ENCODE data around the gene SLC25A27.
"Not testable (repeated sequence)": the region's sequence is repeated elsewhere in the genome, so short reads cannot be mapped to it uniquely, and the experiment has no call there.

Gene SLC25A27, protein sequence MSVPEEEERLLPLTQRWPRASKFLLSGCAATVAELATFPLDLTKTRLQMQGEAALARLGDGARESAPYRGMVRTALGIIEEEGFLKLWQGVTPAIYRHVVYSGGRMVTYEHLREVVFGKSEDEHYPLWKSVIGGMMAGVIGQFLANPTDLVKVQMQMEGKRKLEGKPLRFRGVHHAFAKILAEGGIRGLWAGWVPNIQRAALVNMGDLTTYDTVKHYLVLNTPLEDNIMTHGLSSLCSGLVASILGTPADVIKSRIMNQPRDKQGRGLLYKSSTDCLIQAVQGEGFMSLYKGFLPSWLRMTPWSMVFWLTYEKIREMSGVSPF

DNA sequence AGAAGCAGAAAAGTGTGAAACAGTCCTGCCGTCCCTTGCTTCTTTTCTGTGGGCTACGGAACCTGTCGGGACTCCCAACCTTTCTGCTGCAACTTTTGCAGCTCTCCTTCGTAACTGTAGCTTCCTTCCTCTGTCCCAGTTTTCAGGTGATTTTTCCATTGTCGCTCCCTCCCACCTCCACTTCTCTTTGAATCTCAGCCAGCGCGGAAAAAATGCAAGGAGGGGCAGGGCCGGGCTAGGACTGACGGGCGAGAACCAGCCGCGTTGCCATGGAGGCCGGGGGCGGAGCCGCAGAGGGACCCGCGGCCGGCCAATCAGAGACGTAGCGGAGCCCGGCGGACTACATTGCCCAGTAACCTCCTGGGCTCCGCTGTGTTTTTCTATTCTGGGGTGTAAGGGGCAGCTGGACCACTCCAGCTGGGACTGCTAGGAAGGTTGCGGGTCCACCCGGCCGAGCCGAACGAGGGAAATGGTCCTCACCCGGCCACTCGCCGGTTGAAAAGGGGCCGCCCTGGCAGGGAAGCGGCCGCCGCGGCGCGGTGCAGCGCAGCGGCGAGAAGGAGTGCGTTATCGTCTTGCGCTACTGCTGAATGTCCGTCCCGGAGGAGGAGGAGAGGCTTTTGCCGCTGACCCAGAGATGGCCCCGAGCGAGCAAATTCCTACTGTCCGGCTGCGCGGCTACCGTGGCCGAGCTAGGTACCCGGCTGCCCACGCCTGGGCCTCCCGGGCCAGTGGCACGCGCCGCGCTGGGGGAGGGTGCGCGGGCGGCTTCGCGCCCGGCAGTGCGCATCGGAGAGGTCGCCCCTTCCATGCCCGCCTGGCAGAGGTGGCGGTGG is at the start of gene SLC25A27, which contains the start of gene CYP39A1:
SLC25A27 (plus strand) TSS at position 373 of the 836 bp plus-strand sequence; CDS start at position 591, 218 bp downstream.
CYP39A1 (minus strand) TSS at position 216 of the 836 bp plus-strand sequence. CDS start 236 bp downstream, outside the sequence.
- peak; percentile 93 for DNase-seq

DNA sequence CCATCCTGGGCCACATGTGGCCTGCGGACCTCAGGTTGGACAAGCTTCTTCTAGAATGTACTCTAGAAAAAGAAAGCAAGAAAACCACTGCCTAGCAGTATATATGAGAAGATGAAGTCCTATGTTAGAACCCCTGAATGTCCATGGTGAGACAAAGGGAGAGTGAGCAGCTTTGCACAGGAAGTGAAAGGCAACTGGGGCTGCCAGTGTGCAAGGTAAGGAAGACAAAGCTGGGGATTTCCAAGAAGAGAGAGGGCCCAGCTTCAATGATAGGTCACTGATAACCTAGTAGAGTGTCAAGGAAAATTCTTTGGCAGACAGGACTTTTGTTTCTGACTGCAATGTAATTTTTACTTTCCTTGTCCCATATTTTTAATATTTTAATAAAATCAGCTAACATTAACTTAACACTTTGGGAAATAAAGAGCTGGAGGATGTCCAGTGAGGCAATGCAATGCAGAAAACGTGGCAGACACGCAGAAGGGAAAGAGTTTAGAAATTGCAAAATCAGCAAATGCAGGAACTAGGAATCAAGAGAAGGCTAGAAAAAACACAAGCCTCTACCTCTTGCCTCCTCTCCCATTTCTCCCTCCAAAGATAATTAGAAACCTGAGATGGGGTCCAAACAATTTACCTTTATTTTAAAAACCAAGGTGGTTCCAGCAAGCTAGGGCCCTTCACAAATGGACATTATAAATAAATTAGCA is 47.5 kb upstream of the SLC25A27 start:
- DNase-seq = no peak

DNA sequence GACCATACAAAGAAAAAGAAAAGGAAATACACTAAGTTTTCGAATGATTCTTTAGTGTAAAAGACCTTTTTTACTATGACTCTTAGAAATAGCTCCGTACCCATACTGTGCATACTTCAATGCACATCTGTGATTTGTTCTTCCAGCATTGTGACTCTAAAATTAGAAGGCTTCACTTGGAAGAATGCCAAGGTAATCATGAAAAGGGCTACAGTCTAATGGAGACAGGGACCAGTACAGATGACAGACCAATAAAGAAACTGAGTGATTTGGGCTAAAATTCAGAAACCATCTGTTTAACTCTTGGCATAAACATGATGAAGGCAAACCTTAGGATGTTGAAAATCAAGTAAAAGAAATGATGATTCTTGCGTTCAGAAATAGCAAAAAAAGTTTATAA is 46.4 kb upstream of the SLC25A27 start:
- peak; percentile 60 for DNase-seq

DNA sequence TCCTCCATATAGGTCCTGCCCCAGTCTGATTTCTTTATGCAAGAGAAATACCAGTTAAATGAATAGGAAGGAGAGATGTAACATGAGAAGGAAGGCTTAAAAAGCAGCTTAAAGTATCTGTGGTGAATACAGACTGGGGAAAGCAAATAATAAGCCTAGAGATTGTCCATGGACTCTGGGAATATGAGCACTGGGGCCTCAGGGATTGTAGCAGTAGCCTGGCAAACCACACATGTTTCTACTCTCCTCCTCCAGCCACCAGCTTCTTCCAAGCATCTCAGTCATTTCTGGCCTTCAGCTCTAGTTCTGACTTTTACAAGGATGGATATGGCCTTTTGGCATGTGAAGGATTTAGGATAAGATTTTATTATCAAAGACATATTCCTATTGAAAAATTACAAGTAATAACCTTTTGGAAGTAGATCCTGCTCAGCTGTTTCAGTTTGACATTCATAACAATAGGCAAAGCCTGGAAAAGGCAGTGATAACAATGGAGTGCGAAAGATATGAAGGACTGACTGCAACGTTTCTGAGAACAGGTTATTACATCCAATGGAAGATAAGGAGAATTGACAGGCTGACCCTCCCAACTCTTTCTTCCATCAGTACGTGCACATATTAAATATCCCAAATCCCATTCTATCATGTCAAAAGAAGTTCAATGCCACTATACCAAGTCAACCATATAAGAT is 41.8 kb upstream of the SLC25A27 start:
- DNase-seq = no peak

DNA sequence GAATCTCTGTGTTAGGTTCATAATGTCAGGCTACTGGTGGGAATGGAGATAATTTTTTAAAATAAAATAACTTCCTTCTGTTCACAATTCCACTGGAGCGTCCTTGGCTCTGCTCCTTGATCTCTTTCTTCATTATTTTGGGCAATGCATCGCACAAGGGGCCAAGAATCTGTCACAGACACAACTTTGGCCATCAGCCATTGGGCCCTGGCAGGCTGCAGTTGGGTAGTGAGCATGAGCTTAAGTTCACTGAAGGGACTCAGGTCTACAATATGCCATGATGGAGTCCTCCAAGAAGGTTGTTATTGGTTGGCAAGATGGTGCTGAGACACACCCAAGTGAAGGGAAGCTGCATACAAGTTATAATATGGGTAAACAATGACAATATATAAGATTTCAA is 40.1 kb upstream of the SLC25A27 start:
- DNase-seq = no peak

DNA sequence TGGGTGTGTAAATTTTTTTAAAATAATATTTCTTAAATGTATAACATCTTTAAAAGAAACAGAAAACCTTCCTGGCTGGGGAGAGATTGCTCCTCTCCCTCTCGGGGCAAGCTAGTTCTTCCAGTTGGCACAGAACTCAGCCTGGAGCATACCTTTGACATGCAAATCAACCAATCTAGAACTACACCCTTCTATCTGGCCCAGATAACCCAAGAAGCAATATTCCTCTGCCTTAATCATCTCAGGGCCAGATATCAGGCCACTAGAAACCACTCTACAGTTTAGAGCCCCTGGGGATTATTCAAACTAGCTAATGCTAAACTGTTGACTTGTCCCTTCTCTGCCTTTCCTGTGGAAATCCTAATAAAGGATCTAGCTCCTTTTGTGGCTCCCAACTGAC is 34.0 kb upstream of the SLC25A27 start:
- no peak for DNase-seq

DNA sequence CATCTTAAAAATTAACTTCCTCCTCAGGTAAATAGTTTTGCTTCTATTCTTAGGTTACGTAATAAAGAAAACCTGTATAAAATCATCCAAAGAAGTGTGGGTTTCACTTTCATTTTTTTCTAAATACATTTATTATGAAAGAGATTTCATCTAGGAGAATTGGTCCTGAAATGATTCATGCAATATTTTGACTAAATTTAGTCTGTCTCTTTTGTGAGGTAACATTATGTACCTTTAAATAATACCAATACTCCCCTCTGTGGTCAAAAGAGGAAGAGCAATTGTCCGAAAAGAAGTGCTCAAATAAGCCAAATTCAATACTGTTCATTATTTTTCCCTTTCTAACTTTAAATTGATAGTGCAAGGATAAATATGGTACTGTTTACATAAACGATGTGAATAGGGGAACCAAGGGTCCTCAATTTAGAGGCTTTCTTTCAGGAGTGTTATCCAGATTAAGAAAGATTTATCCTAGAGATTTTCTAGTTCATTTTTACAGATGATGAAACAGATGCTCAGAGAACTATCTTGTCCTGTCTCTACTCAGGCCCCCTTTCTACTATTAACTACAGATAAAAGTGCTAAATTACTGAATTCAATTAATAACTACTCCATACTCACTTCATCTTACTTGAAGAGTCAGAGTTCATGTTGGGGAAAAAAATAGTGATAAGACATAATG is 26.4 kb upstream of the SLC25A27 start:
- DNase-seq = no peak

DNA sequence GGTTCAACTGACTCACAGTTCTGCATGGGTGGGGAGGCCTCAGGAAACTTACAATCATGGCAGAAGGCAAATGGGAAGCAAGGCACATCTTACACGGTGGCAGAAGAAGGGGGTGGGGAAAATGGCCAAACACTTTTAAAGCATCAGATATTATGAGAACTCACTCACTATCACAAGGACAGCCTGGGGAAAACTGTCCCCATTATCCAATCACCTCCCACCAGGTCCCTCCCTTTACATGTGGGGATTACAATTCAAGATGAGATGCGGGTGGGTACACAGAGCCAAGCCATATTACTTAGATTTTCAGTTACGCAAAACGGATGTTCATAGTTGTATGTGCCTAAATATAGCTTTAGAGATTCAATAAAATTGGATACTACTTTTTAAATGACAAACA is 25.8 kb upstream of the SLC25A27 start:
- no peak for DNase-seq

DNA sequence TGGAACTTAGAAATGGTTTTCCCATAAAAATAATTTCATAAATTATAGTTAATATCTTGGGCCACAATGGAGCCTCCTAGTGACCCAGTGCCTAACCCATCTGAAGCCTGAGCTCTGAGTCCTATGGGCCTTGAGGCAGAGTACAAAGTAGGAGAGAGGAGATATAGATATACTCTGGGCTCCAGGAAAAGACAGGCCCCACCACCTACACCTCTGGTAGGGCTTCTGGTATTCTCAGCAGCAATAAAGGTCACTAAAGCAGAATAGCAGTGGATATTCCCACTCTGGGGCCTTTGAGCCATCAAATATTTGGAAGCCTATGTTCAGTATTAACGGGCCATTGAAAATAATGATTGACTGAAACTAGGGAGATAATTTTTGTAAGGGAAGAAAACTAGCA is 24.3 kb upstream of the SLC25A27 start:
- no peak for DNase-seq

DNA sequence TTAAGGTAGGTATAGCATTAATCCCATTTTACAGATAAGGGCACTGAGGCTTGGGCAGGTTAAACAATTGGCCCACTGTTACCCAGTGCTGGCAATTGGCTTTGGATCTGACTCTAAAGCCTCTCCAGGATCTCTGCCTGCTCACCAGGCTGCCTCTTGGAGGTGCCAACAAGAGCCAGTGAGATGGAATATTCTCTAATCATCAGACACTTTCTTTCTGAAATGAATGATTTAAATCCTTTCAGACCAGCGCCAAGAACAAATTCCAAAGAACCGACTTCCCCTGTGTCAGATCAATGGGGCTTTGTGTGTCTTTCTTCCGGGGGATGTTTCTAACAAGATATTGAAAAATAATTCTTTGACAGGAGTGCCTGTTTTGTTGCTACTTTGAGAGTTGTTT is 23.8 kb upstream of the SLC25A27 start:
- DNase-seq = no peak

DNA sequence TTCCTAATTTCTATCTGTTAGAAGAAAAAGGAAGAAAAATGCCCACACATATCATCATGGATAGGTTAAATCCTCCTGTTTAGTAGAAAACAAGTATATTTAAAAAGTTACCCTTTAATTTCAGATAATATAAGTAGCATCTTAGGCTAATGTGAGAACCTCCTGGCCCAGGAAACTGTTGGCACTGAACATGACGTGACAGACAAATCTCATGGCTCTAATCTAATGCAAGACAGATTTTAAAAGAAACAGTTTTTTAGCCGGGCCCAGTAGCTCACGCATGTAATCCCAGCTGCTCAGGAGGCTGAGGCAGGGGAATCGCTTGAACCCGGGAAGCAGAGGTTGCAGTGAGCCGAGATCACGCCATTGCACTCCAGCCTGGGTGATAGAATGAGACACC is 23.1 kb upstream of the SLC25A27 start:
- DNase-seq = no peak

DNA sequence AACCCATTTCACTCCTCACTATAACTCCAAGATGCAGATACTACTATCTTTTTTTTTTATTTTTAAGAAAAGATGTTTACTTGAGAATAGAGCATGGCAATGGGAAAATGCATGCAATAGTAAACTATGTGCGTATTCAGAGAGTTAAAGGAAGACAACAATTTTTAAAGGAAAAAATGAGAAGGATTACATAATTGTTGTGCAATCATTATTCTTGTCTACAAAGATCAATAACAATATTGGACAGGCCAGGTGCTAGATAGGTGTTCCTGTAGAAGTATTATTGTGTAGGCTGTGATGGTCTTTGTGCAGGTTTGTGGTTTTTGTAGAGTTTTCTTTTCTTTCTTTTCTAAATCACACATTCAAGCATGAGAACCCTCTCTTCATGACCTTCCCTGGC is 20.7 kb upstream of the SLC25A27 start:
- DNase-seq = no peak

DNA sequence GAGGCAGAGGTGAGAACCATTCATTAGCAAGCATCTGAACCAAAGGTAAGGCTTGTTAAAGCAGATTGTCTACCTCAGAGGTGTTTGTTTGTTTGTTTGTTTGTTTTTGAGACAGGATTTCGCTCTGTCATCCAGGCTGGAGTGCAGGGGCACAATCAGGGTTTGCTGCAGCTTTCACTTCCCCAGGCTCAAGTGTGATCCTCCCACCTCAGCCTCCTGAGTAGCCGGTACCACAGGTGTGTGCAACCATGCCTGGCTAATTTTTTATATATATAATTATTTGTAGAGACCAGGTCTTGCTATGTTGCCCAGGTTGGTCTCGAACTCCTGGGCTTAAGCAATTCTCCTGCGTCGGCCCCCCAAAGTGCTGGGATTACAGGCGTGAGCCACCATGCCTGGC is 17.3 kb upstream of the SLC25A27 start:
- no peak for DNase-seq

DNA sequence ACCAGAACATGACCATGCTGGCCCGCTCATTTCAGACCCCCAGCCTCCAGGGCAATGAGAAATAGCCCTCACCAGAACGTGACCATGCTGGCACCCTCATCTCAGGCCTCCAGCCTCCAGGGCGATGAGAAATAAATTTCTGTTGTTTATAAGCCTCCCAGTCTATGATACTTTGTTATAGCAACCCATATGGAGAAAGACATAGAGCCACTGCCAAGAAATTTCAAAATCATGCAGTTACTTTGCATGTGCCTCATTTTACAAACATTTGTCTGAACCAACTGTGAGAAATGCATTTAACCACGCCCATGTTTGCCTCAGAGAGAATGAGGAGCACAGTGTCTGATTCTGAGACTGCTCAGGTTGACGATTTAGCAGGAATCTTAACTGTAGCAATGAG is 15.6 kb upstream of the SLC25A27 start:
- DNase-seq = no peak

DNA sequence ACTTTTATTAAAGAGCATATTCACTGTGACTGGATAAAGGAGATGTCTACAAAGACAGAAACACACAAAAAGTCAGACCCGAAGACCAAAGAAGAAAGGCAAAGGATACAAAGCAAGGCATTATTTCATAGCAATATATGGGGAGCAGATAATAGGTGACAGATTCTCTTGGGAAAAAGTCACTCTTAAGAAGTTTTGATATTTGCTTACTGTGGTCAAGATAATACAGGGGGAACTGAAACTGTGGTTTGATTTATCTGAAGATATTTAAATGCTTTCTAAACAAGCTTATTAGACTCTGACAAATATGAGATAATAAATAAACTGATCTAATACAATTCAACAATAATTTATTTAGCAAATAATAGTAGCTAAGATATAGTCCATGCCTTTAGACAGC is 14.8 kb upstream of the SLC25A27 start:
- DNase-seq = no peak

DNA sequence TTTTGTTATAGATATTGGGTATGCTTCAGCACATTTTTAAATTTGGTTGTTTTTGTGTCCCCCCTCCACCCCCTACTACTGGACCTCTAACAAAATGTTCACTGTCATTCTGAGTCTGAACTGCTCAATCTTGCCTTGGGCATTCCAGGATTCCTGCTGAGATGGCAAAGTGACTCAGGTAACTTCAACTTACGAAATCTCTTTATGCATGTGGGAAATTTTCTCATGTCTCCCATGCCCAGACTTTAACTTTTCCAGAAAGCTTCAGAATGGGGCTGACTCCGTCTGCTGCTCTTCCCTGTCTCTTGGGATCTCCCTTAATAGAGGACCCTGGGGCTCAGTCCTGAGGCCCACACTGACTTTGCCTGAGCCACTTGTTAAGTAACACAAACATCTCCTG is 14.1 kb upstream of the SLC25A27 start:
- DNase-seq = no peak

DNA sequence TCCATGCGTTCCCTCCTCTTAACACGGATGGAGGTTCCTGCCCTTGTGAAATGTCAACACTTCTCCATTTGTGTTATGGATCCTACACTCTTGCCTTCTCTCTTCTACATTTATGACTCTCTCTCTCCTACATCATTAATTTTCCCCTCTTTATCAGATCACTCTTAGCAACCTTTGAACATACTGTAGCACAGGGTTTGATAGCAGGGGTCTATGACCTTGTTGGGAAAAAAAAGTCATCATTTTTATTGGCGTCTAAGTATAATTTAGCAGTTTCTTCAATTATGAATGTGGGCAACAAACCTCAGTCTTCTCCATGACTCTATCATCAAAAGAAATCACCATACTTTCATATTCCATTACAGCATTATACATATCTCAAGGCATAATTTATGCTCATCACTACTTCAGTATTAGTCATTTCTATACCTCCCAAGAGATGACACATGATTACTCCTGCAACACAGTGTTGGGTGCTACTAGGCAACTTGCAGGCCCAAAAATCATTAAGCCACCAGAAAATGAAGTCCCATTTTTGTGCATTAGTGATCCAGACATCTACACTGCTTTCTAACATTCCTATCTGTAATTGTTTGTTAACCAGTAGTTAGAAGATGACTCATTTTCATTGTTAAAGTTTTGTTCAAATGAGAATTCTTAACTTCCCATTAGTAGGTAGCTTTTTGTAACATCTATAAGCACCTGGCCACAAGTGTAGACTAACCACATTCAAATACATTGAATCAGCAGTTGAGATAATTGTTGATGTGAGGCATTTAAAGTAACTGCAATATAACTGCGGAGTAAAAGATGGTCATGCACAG is 9.6 kb upstream of the SLC25A27 start:
- no peak for DNase-seq

DNA sequence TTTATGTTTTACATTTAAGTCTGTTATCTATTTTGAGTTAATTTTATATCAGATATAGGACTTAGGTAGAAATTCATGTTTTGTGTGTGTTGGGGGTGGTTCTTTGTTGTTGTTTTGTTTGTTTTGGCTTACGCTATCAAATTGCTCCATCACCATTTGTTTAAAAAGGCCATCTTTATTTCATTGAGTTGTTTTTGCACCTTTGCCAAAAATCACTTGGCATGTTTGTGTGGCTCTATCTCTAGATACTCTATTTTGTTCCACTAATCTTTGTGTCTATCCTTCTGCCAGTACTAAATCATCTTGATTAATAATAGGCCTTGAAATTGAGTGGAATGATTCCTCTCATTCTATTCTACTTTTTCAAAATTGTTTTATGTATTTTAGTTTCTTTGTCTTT is 7.5 kb upstream of the SLC25A27 start:
- DNase-seq = no peak

DNA sequence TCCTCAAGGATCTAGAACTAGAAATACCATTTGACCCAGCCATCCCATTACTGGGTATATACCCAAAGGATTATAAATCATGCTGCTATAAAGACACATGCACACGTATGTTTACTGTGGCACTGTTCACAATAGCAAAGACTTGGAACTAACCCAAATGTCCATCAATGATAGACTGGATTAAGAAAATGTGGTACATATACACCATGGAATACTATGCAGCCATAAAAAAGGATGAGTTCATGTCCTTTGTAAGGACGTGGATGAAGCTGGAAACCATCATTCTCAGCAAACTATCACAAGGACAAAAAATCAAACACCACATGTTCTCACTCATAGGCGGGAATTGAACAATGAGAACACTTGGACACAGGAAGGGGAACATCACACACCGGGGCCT is 4.7 kb upstream of the SLC25A27 start:
- DNase-seq = not testable (repeated sequence)

DNA sequence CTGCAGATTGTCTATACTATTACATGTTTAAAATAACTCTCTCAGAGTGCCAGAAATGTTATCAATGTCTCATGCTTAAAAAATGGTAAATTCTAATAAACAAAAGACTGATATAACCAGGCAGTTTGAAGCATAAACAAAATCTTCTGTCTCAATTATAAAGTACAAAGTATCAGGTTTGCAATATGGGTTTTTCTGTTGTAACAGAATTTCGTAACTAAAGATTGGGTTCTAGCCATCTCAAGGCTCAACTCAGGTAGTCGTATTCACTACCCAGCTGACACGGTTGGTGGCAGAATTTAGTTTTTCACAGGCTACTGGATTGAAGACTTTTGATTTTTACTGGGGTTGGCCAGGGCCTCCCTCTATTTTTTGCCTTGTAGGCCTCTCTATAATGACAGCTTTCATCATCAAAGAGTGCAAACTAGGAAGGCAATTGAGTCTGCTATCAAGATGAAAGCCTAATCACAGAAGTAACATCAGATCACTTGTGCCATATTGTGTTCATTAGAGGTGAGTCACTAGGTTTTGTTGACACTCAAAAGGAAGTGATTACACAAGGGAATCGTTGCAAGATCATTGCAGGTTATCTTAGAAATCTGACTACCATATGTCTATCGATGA is 3.8 kb upstream of the SLC25A27 start:
- no peak for DNase-seq

DNA sequence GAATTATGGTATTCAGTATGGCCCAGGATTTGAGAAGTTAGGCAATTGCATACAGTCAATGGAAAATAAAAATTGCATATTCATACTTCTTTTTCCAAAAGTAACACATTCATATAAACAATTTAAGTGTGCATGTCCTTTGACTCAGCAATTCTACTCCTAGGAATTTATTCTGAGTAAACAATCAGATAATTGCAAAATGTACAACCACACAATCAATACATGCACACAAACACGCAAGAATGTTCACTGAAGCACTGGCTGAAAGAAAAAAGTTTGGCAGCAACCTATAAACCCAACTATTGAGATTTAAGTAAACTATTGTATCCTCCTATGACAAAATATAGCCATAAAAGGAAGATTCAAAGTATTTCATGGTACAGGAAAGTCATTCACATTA is 1.8 kb upstream of the SLC25A27 start:
- DNase-seq = no peak
